GM12878 (cell line): Measurements from ENCODE around the gene UMOD.

Experiments
- CBX3 ChIP-seq: fragments of 200-600 bp; sonication (generic); IDR thresholded peaks from 2 replicates; pipeline ENCODE4 v1.6.1; 2016; ENCODE audit warnings: low read depth, borderline replicate concordance
- NFXL1 ChIP-seq: fragments of 450-650 bp; IDR thresholded peaks from 2 replicates; pipeline ENCODE4 v1.6.1; 2017; ENCODE audit warnings: antibody characterized with exemption, mild to moderate bottlenecking, borderline replicate concordance
- NFYB ChIP-seq: IDR thresholded peaks from 2 replicates; pipeline ENCODE4 v1.6.1; 2011; ENCODE audit warnings: low read depth, mild to moderate bottlenecking, low read length, improper control_type of control experiment, moderate library complexity; ENCODE audit not compliant: insufficient read depth
- POLR2AphosphoS5 ChIP-seq: IDR thresholded peaks from 2 replicates; pipeline ENCODE4 v1.6.1; 2011; ENCODE audit warnings: mild to moderate bottlenecking, low read length, inconsistent platforms
- TARDBP ChIP-seq: IDR thresholded peaks from 2 replicates; pipeline ENCODE4 v1.6.1; 2016; ENCODE audit warnings: borderline replicate concordance
- TF ChIP-seq, protein P1 (sequence below), 3 experiments: IDR thresholded peaks in 2 of 3; conservative IDR thresholded peaks in 1 of 3; 2 replicates each; pipeline ENCODE4 v1.5.1; 2011; ENCODE audit warnings: low read depth in 3 of 3, low read length in 3 of 3, mild to moderate bottlenecking in 3 of 3, control low read depth in 2 of 3, moderate library complexity in 2 of 3, inconsistent platforms in 1 of 3, mixed read lengths in 1 of 3; ENCODE audit not compliant: control insufficient read depth in 2 of 3, insufficient read depth in 1 of 3; ENCODE audit errors: extremely low read depth in 1 of 3

GRCh38 chr16:20309786-20310185, 42.7 kb downstream of the UMOD start:
- TF ChIP-seq NFXL1 (no peak), POLR2AphosphoS5 (no peak), TARDBP (no peak), NFYB (no peak), CBX3 (no peak)
- TF ChIP-seq, protein P1, sequence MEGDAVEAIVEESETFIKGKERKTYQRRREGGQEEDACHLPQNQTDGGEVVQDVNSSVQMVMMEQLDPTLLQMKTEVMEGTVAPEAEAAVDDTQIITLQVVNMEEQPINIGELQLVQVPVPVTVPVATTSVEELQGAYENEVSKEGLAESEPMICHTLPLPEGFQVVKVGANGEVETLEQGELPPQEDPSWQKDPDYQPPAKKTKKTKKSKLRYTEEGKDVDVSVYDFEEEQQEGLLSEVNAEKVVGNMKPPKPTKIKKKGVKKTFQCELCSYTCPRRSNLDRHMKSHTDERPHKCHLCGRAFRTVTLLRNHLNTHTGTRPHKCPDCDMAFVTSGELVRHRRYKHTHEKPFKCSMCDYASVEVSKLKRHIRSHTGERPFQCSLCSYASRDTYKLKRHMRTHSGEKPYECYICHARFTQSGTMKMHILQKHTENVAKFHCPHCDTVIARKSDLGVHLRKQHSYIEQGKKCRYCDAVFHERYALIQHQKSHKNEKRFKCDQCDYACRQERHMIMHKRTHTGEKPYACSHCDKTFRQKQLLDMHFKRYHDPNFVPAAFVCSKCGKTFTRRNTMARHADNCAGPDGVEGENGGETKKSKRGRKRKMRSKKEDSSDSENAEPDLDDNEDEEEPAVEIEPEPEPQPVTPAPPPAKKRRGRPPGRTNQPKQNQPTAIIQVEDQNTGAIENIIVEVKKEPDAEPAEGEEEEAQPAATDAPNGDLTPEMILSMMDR (IDR thresholded peaks at IDR 0.05 in 2 of 3, conservative IDR thresholded peaks at IDR 0.05 in 1 of 3; ENCODE audit: control insufficient read depth in 2 of 3, extremely low read depth in 1 of 3, insufficient read depth in 1 of 3, low read depth in 3 of 3, low read length in 3 of 3): no peak
